ENCODE measurements around the gene NPHS1. TPM values are rescaled to one million over a fixed set of nuclear protein-coding genes. Genes with fewer than 3 reads are reported as not detected.

NPHS1 gene
- total RNA-seq, 1 donor: not detected

GRCh38 chr19:35824150-35824549 is 28.2 kb downstream of the NPHS1 start:
- no peak overlapping the region for H3K4me3 ChIP-seq (ENCODE audit: low read depth, low read length)
- no peak for TF ChIP-seq CTCF (IDR thresholded peaks at IDR 0.05; ENCODE audit: insufficient read depth, low read length)
- DNase-seq (ENCODE audit: low read depth): no peak

DNA sequence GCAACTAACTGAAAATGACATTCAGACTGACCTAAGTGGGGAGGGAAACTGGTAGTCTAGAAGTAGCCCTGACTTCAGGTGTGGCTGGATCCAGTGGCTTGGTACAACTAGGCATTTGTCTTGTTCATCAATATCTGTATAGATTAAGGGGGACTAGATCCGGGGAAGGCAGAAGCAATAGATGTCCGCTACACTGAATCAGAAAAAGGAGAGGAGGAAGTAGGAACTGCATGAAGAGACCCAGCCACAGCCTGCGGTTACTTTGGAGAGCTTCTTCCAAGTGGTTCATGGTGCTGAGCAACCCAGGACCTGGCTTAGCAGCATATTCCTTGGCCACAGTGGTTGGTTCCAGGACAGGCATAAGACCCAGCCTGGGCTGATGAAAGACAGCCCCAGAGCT is 29.7 kb downstream of the NPHS1 start:
- no peak for TF ChIP-seq CTCF (IDR thresholded peaks at IDR 0.05; ENCODE audit: insufficient read depth, low read length)
- H3K4me3 ChIP-seq (ENCODE audit: low read depth, low read length): no peak overlapping the region
- no peak for DNase-seq (ENCODE audit: low read depth)

- no peak for TF ChIP-seq CTCF (IDR thresholded peaks at IDR 0.05; ENCODE audit: insufficient read depth, low read length)
- no peak for DNase-seq (ENCODE audit: low read depth)
- no peak overlapping the region for H3K4me3 ChIP-seq (ENCODE audit: low read depth, low read length)
Observed at GRCh38 chr19:35818445-35818844, 33.9 kb downstream of the NPHS1 start.

GRCh38 chr19:35816846-35817245 is 35.5 kb downstream of the NPHS1 start:
- TF ChIP-seq CTCF (IDR thresholded peaks at IDR 0.05; ENCODE audit: insufficient read depth, low read length): no peak
- no peak for DNase-seq (ENCODE audit: low read depth)
- no peak overlapping the region for H3K4me3 ChIP-seq (ENCODE audit: low read depth, low read length)

GRCh38 chr19:35816262-35816661 is 36.0 kb downstream of the NPHS1 start:
- DNase-seq (ENCODE audit: low read depth): no peak
- no peak for TF ChIP-seq CTCF (IDR thresholded peaks at IDR 0.05; ENCODE audit: insufficient read depth, low read length)
- no peak overlapping the region for H3K4me3 ChIP-seq (ENCODE audit: low read depth, low read length)

DNA sequence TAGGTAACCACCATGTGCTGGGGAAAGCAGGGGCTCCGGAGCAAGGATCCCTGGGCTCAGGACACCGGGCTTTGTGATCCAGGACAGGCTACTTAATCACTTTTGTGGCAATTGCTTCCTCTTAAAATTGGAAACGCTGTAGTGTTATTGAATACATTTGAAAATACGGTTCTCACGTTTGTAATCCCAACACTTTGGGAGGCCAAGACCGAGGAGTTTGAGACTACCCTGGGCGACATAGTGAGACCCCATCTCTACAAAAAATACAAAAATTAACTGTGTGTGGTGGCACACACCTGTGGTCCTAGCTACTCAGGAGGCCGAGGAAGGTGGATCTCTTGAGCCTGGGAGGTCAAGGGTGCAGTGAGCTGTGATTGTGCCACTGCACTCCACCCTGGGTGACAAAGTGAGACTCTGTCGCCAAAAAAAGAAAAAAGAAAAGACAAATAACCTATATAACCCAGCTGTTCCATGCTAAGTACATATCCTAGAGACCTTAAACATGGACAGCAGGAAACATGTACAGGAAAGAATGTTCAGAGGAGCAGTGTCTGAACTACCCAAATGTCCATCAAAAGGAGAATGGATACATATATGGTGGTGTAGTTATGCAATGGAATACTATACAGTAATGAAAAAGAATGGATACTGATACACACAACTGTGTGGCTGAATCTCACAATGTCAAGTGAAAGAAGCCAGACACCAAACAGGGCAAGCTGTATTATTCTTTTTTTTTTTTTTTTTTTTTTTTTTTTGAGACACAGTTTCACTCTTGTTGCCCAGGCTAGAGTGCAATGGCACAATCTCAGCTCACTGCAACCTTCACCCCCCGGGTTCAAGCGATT is 39.0 kb downstream of the NPHS1 start:
- no peak for TF ChIP-seq CTCF (IDR thresholded peaks at IDR 0.05; ENCODE audit: insufficient read depth, low read length)
- H3K4me3 ChIP-seq (ENCODE audit: low read depth, low read length): no peak overlapping the region
- no peak for DNase-seq (ENCODE audit: low read depth)
